ENCODE measurements around the gene KRTAP16-1. TPM values are rescaled to one million over a fixed set of nuclear protein-coding genes. Genes with fewer than 3 reads are reported as not detected.
"Not testable (repeated sequence)": the region's sequence is repeated elsewhere in the genome, so short reads cannot be mapped to it uniquely, and the experiment has no call there.

Gene KRTAP16-1
- not detected in 2 replicates for total RNA-seq (2014; rRNA removed; shearing (Covaris generic))

DNA sequence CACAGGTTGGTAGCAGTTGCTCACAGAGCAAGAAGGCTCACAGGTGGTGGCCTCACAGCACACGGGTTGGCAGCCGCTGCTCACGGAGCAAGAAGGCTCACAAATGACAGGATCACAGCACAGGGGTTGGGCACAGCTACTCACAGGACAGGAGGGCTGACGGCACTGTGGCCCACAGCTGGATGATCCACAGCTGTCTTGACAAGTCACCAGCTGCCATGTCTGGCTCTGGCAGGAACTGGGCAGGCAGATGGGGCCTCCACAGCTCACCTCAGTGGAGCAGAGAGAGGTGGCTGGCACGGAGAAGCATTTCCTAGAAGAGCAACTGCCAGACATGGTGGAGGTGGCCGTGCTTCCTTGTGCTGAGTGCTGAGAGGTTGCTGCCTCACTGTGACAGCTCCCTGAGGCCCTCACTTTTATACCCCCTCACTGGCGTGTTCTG, at the start of gene KRTAP16-1:
TSS of gene KRTAP16-1 (minus strand) at position 392 of the 442 bp plus-strand sequence. CDS start at position 336, 56 bp downstream.
- DNase-seq (ENCODE audit: low read depth) = no peak

GRCh38 chr17:41354536-41354935, 45.4 kb upstream of the KRTAP16-1 start:
- DNase-seq (ENCODE audit: low read depth) = no peak

DNA sequence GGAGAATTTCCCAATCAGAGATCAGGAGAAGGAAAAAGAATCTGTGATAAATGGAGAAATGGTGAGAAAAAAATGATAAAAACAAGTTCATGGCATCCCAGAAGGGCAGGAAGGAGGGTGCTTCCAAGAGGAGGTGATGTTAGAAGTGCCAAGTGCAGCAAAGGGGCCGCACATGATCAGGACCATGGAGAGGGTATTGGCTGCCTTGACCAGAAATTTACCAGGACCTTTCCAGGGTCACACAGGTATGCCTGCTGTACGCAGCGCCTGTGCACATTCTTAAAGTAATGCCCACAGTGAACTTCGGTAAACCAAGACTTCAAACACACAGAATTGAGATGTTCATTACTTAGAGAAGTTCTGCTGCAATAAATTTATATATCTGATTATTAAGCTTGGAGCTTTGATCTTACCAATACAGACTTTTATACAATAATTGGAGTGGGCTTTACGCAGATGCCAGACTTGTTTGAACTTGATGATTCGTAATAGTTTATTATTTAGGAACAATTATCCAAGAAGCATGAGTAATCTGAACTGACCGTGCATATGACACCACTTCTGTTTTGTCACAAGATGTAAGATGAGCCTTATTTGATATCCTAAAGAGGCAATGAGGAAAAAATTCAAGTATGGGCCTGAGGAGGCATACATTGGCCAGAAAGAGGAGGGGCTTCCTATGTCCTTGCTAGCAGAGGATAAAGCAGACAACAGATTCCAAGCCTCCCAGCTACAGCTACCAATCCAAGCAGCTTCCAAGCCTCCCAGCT, 43.7 kb upstream of the KRTAP16-1 start:
- no peak for DNase-seq (ENCODE audit: low read depth)

DNA sequence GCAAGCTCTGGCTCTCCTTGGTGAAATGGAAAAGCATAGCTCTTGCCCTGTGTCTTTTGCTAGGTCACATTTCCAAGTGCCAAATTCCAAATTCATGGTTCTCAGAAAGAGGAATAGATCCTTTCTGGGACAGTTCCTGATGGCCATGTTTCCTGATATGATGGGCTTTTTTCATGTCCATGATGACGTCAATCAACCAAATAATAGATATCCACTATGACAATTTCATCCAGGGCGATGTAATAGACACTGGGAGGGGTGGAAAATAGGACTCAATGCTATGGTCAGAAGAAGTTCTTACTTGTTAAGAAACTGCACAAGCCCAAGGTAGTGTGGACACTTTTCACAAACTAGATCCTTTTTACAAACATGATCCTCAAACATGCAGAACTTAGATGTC, 42.1 kb upstream of the KRTAP16-1 start:
- no peak for DNase-seq (ENCODE audit: low read depth)

- DNase-seq (ENCODE audit: low read depth) = not testable (repeated sequence)
Measured at GRCh38 chr17:41350381-41350878, 41.3 kb upstream of the KRTAP16-1 start, which contains the start of gene KRT33A. Gene KRT33A, minus strand, starts transcription at chr17:41350828. Its CDS starts 61 bp downstream, at chr17:41350767.

DNA sequence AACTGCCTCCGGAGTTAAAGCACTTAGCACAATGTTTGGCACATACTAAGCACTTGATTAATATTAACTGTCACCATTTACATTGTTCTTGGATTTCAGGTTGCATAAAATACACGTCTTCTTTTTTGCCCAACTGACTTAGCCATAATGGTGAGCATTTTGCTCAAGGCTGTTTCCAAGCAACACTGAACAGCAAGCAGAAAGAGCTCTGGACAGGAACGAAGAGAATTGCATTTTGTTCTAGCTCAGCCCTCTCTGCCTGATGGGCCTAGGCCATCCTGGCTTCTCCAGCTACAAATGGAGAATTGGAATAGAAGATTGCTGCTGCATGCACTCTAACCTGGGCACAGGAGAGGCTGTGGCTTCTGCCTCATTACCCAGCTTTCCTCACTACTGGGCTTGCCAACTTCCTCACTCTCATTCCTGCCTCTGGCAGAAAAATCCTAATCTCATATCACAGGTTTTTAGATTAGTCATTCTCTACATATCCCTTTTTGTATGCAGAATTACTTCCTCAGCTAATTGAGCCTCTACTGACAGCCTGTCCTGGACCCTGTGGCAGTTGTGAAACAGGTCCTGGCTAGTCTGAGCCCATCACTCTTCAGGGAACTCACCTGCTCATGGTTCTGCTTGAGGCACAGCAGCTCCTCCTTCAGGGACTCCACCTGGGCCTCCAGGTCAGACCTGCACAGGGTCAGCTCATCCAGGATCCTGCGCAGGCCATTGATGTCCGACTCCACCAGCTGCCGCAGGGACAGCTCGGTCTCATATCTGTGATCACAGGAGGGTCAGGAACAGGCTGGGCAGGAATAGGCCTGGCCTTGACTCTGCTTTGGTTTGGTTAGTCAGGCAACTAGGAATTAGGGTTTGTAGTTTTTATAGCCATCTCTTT, 39.0 kb upstream of the KRTAP16-1 start:
- DNase-seq (ENCODE audit: low read depth) = no peak

GRCh38 chr17:41346421-41346820, 37.3 kb upstream of the KRTAP16-1 start:
- not testable (repeated sequence) for DNase-seq (ENCODE audit: low read depth)

- DNase-seq (ENCODE audit: low read depth) = no peak
Measured at GRCh38 chr17:41345992-41346391, 36.9 kb upstream of the KRTAP16-1 start.

DNA sequence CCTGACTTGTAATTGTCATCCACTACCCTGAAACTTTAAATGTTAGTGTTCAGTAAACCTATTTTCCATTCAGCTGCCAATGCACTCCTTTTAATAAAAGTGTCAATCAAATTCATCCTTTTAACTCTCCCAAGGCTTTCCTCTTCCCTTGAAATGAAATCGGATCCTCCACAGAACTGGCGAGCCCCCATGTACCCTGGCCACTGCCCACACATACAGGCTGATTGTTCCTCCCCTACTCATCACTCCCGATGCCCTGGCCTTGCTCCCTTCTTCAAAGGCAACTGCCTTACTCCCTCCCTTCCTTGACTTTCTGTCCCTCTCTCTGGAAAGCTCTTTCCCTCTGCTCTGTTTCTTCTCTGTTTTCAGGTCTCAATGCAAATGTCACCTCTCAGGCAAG, 33.9 kb upstream of the KRTAP16-1 start:
- DNase-seq (ENCODE audit: low read depth) = no peak

DNA sequence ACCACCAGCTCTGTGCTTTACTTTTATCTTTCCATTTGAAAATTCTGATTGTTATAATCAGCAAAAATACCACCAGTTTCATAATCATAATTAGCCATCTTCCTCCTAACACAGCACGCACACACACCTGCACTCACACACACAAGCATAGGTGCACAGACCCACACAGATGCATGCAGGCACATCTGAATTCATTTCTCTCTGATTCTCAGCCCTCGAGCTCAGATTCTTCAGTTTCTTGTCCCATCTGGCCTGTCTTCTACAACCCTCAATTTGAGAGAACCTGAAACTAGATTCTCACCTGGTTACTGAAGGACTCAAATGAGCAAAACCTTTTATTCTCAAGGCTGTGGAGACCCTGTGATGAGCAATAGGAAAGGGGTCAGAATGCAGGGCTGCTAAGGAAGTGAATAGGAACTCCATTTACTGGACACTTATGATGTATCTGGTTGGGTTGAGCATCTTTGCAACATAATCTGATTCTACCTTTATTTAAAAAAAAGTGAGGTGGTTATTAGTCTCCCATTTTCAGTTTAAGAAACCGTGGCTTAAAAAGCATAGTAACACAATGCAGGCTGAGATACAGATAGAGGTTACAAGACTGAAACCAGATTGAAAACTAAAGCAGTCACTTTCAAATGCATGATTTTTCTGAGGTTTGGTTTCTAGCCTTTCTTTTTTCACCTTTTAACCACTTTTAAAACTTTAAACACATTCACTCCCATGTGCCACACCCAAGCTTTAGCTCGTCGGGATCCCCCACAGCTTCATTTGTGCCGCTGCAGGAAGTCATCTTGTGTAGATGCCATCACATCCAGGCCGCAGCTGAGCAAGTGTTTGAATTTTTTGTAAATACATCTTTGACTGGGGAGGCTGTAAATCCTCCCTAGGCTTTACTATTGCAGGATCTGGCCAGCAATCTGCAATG, 32.1 kb upstream of the KRTAP16-1 start:
- DNase-seq (ENCODE audit: low read depth) = no peak

- no peak for DNase-seq (ENCODE audit: low read depth)
Measured at GRCh38 chr17:41340494-41340893, 31.4 kb upstream of the KRTAP16-1 start.

- DNase-seq (ENCODE audit: low read depth) = no peak
Measured at GRCh38 chr17:41339571-41340172, 30.6 kb upstream of the KRTAP16-1 start.

DNA sequence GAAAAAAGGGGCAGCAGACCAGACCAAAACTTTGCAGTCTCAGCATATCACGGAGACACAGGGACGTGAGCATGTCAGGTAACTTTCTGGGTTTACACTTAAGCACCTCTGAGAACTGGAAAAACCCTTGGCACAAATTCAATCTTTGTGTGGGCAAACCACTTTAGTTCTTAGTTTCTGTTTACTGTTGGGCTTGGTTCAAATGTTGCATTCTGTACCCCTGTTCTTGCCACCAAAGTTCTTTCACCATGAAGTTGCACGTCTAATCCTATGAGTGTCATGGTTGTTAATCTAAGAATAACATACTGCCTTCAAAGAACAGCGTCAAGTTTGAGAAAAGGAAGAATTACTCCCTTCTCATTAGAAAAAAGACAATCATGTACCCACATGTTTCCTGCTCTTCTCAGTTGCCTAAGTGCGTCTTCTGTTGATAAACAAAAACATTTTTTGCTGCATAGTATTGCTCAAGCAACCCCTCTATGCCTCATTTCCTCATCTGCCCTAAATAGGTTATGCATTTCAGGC, 29.9 kb upstream of the KRTAP16-1 start:
- DNase-seq (ENCODE audit: low read depth) = peak; percentile 60

DNA sequence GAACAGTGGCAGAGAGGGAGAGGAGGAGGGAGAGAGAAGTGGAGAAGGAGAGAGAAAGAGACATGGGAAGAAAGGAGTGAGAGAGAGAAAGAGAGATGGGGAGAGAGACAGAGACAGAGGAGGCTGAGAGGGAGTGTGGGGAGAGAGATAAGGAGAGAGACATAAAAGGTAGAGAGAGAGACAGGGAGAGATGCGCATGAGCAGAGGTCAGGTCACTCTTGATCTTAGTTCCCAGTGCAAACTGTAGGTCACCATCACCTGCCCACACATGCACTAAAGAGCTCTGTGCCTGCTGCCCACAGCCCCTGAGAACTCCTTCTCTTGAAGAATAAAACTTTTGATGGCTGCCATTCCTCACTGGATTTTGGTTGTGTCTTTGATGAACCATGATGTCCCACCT, 26.6 kb upstream of the KRTAP16-1 start:
- DNase-seq (ENCODE audit: low read depth) = no peak

- peak; percentile 21 for DNase-seq (ENCODE audit: low read depth)
Measured at GRCh38 chr17:41334385-41335305, 25.5 kb upstream of the KRTAP16-1 start.

- no peak for DNase-seq (ENCODE audit: low read depth)
Measured at GRCh38 chr17:41333836-41334235, 24.7 kb upstream of the KRTAP16-1 start.

DNA sequence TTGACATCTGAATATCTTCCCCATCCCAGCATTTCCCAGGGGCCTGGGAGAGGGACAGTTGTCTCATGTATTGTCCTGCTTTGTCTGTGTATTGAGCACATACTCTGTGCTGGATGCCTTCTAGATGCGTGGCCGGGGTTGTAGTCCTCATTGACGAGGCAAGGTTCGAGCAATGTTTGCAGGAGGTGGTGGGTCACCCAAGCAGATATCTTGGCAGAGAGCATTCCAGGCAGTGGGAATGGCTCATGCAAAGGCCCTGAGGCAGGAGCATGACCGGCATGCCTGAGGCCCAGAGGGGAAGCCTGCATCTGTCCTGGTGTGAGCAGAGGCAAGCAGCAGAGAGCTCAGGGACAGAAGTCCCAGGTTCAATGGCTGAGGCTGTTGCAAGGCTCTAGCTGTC, 24.0 kb upstream of the KRTAP16-1 start:
- no peak for DNase-seq (ENCODE audit: low read depth)

- DNase-seq (ENCODE audit: low read depth) = no peak
Measured at GRCh38 chr17:41332239-41332638, 23.1 kb upstream of the KRTAP16-1 start.

DNA sequence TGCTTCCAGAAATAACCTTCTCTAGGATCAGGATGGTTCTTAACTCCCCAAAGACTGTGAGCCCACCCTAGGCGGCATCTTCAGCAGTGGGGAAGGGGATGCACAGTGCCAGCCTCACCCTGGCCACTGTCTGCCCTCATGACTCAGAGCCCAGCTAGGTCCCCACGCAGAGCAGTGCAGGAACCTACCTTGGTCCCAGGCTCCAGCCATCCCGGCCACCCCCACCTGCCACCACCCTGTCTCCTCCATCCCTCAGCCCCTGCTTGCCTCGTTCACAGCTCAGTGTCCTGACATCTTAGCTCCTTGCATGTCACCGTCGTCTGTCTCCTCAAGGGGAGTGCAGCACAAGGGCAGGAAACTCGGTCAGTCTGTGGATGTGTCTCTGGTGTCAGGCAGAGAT, 22.5 kb upstream of the KRTAP16-1 start:
- DNase-seq (ENCODE audit: low read depth) = no peak
